HK-2 (cell line): ENCODE results near the gene ITGB8.
A peak's percentile ranks its signal among the peaks of the same experiment; 100 is the strongest.

Experiments
- DNase-seq: peaks from one replicate; pipeline ENCODE4 v3.0.0-alpha.2; 2018; ENCODE audit not compliant: unreplicated experiment

The ITGB8 gene

DNA sequence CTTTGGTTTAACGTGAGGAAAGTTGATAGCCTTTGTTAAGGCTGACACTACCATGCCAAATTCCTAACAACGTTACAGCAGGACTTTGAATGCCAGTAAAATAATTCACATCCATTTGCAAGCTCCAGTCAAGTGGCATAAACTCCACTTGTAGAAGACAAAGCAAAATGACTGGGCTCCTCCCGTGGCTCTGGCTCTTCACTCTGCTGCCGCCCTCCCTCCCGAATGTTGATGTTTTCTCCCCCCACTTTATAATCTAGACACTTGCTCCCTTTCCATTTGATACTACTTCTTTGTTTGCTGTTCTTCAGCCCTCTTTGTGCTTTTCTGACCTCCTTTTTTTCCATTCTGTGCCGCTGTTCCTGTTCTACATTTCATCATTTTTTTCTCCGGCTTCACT is 22.8 kb upstream of the ITGB8 start:
- no peak for DNase-seq

DNA sequence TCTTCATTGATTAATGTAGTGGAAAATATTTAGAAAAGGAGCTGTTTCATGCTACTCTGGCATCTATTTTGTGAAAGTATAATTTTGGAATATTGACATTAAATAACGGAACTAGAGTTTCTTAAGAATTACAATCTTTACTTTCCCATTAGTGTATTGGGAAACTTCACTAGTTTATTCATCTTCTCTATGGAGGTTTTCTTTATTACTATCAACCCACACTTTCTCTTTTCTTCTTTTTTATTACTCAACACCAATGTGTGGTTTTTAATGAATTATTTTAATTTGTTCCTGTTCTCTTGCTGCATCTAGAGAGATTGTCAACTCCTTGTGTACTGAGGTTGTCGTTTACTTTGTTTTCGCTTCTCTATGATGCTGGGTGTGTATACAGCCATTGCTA is 20.4 kb upstream of the ITGB8 start:
- no peak for DNase-seq

DNA sequence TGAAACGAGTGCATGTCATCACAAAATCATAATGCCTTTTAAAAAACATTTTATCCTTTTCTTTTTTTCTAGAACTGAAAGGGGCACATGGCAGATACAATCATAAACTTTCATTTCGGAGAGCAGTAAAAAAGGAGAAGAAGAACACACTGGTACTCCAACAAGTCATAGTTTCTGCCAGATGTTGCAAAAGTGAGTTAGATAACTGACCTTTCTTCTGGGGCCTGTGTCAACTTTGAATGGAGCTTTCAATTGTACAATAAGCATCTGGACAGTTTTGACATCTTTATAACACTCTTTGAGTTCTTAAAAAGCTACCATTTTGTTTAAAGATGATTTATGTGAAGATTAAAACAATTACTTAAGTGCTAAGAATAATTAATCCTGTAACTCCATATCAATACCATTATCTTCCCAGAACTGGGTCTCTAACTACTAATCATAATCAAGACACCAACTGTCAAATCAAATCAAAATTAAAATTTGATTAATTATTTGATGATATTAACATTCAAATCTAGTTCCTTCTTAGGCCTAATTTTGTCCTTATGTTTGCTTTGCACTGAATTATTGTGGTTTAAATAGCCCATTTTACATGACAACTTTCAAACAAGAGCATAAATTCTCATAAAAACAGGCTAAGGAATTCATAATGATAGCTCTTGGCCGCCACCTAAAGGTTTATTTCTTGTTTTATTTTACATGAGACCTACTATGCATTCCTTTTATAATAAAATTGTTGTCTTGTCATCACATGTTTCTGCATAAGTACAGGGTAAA is 19.5 kb upstream of the ITGB8 start:
- DNase-seq, result no peak

DNA sequence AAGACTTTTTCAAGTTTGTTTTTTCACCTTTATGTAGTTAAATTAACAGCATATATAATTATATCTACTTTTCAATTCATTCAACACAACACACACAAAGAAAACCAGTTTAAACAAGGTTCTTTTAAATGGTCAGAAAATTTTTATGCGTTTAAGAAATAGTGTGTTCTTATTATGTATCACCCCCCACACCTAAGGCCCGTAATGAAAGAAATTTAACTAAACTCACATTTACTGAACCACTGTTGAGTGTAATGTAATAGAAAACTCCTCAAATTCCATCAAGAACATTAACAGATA is 19.0 kb upstream of the ITGB8 start:
- no peak for DNase-seq

DNA sequence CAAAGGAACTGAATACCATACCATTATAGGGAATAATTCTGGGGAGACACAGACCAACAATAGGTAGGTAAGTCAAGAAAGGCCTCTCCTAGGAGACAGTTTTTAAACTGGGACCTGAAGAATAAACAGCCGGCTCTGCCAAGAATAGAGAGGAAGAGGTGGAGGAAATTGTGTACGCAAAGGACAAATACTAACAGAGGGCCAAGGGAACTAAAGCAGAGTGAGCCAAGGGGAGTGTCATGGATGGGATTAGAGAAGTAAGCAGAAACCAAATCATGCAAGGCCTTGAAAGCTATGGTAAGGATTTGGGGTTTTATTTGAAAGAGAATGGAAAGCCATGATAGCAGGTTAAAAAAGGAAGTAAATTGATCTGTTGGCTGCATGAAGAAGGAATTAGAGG is 18.1 kb upstream of the ITGB8 start:
- DNase-seq, result no peak

DNA sequence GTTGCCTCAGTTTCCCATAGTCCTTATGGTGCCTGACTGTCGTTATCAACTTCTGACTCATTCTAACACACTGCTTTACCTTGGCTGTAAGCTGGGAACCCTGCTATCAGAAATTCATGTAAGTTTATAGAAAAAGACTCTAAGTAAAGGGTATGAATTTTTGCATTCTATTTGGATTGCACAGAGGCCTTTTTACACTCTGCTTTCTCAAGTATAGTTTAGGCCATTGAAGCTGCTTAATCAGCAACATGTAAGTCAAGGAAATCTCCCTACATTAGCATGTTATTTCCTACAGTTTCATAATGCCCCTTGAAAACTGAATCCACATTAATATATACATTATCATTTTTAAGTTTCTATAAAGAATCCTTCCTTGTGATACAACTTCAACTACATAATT is 17.1 kb upstream of the ITGB8 start:
- DNase-seq, result no peak

DNA sequence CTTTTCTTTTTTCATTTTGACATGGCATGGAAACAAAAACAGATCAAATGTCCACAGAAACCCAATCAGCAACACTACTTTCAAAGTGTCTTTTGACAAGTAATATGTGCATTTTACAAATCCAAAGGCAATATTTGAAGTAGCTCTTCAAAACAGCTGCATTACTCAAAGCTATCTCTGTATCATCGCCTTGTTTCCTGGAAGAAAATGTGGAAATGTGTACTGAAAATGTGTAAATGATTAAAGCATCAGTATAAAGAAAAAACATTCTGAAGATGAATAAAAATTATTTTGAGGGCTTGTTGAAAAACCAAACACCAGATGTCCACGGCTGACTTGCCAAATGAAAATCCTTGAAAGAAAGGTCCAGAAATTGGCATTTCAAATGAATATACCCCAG is 16.5 kb upstream of the ITGB8 start:
- no peak for DNase-seq

DNA sequence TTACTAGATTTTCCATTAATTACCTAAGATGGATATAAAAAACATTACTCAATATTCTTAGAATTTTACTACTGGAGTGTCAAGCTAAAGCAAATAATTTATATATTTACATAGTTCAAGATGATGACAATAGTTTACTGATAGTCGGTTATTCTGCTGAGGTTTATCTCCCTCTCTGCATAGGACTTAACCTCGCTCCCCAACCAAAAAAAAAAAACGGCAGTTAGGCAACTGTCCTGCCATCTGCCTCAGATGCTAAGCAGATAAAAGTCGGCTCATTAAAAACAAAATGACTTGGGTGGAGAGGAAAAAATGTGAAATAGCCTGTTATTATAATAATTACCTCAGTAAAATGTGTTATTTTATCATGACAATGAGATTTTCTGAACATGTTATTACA is 14.0 kb upstream of the ITGB8 start:
- no peak for DNase-seq

DNA sequence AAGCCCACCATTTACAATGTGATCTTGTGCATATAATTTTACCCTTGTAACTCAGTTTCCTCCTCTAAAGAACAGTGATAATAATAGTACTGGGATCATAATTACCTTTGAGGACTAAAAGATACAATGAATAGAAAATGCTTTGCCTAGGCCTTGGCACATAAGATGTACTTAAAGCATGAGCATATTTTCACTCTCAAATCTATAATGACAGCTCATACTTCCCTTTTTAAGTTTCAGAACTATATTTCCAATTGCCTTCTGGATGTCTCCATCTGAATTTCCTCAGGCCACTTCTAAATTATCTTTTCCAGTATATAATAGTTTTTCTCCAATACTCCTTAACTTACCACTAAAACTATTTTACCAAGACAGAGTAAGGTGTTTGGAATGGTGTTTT is 13.3 kb upstream of the ITGB8 start:
- DNase-seq, result no peak

DNA sequence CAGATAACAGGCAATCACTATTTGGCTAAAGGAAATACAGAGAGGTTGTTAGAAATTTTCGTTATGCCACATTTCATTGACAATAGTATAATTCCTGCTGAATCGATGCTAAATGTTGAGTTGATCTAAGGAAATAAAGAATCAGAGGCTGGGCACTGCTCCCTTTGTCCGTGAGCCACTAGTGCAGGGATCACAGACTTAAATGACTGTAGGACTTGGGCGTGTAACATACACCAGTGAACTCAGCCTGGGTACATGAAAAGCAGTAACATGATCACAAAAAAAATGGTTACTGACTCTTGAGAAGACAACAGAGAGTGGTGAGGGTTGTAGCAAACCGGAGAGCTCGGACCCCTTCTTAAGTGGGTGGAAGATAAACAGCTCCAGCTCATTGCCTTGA is 11.8 kb upstream of the ITGB8 start:
- DNase-seq, result no peak

DNA sequence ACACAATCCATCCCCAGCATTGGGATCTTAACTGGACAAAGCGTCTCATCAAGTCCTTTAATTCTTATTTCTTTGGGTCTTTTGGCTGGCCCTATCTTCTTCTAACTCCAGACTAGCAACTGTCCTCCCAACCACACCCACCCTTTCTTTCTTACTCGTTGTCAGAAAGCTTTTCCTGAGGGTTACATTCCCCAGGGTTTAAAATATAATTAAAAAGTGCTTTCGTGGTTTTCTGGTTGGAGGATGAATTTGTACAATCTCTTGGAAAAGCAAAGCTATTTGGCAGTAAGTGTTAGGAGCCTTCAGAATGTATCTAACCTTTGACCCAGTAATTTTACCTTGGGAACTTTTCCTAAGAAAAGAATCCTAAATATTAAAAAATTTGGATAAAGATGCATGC is 10.4 kb upstream of the ITGB8 start:
- DNase-seq, result no peak

DNA sequence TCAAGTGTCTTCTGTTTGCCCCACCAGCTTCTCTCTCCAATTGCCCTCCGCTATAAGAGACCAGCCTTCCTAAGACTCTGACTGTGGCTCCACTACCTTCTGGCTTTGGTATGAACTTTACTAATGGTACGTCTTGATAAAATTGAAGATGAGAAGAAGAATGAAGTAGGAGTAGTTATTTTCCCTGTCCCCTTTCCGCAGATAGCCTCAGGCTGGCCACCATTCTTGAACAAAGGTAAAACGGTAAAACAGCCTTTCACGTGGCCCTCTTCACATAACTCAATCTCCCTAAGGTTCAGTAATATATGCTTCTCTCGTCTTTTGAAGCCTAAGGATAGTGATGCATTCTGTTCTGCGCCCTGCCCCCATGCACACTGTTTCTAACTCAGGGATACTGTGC is 9.9 kb upstream of the ITGB8 start:
- no peak for DNase-seq

DNA sequence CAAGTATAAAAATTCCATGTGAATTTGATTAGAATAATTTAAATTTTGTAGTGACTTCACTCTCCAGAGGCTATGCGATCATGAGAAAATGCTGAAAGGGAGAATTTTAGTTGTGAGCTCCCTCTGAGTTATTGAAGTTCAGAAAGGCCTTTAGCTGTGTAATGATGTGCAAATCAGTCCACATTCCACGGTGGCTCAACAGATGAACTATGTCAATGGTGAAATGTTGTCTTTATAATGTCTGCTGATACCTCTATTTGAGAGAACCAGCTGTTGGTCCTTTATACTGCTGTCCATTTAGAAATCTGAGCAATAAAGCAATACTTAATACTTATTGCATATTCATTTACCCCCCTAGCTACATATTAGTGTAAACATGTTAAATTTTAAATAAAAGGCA is 7.1 kb upstream of the ITGB8 start:
- no peak for DNase-seq

DNA sequence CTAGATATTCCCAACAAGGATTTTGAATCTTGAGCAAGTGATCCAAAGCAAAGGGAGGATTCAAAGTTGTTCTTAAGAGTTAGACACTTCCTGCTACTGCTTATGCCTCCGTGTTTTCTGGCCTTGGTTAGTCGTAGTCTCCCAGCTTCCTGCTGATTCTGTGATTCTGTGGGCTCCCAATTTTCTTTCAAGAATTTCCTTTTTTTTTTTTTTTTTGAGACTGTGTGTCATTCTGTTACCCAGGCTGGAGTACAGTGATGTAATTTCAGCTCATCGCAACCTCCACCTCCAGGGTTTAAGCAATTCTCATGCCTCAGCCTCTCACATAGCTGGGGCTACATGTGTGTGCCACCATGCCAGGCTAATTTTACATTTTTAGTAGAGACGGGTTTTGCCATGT is 4.4 kb upstream of the ITGB8 start:
- DNase-seq, result no peak

DNA sequence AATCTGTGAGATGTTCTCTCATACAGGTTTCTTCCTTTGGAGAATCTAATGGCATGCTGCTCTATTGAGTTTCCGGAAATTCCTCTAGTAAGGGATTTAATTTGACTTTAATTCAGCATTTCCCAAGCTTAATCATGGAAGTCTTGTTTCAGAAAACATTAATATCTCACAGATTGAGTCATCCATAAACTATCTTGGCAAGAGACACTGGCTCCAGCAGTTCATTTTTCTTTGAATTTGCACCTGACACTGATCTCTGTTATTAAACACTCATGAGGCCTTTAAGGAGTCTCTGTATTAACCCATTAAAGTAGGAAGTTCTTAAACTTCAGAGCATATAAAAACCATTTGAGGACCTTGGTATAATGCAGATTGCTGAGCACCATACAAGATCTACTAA is 3.6 kb upstream of the ITGB8 start:
- no peak for DNase-seq

DNA sequence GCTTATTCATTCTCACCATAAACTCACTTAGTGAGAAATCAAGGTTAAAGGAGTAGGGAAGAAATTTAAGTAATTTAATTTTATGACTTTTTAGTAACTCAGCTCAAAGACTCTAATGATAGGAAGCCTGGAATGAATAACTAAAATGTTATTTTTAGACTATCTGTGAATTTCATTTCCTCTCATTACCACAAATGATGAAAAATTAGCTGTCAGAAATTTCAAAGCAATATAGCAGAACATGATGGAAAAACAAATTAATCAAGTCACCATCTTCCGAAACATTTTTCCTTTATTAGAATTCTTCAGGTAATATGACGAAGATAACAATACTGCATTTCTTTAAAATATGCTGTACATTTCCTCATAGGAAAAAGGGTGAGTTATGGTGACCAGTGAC is 2.7 kb upstream of the ITGB8 start:
- DNase-seq, result no peak

DNA sequence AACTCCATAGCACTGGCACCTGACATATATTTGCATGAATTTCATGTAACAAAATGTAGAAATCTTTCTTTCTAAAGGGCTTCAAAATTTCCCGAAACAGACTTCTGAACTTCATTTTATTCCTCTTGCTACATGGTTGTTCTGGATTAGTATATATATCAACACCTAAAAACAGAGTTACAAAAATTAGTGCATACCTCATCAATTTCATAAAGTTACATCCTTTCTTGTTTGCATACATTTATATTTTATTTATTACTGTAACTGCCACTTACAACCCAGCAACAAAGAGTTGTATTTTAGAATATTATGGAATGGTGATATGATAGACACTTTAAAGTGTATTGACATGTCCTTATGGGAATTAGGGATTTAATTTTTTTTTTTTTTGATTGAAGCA is 2.0 kb upstream of the ITGB8 start:
- DNase-seq, result no peak

DNA sequence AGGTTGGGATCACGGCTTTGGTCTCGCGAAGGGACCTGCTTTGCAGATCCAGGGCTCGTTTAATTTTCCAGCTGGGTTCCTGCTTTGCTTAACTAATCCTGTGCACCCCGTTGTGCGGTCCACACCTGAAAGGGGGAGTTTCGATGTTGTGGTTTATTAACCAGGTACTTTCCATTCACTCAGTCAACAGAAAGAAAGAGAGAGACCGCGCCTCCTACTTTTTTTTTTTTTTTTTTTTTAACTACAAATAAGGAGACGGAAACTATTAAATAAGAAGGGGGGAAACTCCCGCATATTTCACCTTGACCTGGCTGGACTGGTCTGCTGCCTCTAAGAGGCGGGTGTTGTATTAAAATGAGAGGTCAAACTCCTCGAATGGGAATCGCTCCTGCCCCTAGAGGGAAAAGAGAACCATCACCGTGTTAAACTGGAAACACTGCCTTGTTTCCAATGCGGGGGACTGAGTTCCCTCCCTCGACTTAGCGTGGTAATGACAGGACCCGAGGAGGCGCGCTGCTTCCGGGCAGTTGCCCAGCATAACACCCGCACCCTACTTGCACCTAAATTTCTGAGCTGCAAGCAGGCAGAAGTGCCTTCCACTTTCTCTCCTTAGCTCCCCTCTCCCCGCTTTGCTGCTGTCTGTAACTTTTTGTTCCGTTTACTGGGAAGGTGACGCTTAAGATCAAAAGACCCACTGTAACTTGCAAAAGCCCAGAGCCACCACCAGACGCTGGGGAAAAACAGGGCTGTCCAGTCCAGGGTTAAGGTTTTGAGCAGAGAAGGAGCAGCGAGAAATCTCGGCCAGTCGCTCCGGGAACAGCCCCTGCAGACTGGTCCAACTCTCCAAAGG is 1.1 kb upstream of the ITGB8 start:
- peak; percentile 71 for DNase-seq

DNA sequence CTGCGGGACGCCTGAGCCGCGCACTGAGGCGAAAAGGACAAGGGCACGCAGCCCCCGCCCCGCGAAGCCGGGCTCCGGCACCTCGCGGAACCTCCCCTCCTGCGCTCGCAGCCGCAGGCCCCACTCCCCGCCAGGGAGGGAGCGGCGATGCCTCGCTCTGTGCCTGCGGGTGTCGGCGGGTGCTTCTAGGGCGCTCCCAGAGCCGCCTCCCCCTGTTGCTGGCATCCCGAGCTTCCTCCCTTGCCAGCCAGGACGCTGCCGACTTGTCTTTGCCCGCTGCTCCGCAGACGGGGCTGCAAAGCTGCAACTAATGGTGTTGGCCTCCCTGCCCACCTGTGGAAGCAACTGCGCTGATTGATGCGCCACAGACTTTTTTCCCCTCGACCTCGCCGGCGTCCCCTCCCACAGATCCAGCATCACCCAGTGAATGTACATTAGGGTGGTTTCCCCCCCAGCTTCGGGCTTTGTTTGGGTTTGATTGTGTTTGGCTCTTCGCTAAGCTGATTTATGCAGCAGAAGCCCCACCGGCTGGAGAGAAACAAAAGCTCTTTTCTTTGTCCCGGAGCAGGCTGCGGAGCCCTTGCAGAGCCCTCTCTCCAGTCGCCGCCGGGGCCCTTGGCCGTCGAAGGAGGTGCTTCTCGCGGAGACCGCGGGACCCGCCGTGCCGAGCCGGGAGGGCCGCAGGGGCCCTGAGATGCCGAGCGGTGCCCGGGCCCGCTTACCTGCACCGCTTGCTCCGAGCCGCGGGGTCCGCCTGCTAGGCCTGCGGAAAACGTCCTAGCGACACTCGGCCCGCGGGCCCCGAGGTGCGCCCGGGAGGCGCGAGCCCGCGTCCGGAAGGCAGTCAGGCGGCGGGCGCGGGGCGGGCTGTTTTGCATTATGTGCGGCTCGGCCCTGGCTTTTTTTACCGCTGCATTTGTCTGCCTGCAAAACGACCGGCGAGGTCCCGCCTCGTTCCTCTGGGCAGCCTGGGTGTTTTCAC is 519 bp downstream of the ITGB8 start:
- peak; percentile 69 for DNase-seq

DNA sequence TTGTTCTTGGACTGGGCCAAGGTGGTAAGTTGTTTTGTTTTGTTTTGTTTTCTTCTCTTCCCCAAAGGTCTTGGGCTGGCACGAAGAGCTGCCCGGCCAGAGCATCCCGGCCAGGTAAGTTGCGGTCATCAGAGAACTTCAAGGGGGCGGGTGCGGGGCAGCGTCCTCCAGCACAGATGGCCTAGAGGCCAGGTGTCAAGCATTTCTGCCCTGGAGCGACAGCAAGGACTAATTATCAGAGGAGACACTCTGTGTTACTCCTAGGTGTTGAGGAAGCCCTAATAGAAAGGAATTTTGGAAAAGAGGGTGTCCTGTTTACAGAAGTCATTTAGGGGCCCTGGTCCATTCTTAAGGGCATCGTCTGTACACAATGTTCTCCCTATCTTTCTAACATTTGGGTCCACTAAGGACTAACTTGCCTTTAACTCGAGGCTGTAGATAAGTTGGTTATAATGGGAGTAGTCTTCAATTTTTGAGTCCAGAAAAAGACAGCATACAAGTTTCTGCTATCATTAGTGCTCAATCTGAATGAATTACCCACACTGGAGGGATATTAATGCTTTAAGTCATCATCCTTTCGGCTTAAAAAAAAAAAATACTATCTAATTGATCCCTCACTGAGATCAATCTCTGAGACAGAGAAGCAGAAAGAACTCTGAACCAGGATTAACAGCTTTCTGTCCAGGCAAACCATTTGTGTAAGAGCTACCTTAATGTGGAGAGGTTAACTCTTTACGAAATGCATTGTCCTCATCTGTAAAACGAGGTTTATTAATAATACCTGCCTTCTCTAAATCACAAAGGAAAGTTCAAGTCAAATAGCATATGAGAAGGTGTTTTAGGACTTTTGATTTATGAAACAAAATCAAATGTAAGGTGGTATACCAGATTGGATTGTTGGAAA is 1.5 kb downstream of the ITGB8 start:
- DNase-seq, result no peak

DNA sequence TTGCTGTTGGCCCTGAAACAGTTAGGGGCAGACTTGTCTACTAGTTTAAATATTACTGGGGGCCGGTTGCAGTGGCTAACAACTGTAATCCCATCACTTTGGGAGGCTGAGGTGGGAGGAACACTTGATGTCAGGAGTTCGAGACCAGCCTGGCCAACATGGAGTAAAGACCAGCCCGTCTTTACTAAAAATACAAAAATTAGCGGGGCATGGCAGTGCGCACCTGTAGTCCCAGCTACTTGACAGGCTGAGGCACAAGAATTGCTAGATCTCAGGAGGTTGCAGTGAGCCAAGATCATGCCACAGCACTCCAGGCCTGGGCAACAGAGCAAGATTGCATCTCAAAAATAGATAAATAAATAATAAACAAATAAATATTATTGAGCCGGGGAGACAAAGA is 7.6 kb downstream of the ITGB8 start:
- DNase-seq, result no peak
